Glutamatergic neuron (in vitro differentiated cells): ENCODE data around the gene LRFN2. TPM values are rescaled to one million over a fixed set of nuclear protein-coding genes. Genes with fewer than 3 reads are reported as not detected.

ENCODE experiments used
- DNase-seq: peaks from one replicate; pipeline ENCODE4 v3.0.0; 2022
- H3K27ac Mint-ChIP-seq: one replicate; pipeline ENCODE4 v1.8.0; 2020; ENCODE audit warnings: mild to moderate bottlenecking, mixed read lengths, inconsistent platforms; ENCODE audit not compliant: unreplicated experiment
- H3K27me3 Mint-ChIP-seq: one replicate; pipeline ENCODE4 v1.8.0; 2020; ENCODE audit warnings: mild to moderate bottlenecking, moderate library complexity, mixed read lengths, inconsistent platforms; ENCODE audit not compliant: unreplicated experiment
- H3K36me3 Mint-ChIP-seq: one replicate; pipeline ENCODE4 v1.8.0; 2020; ENCODE audit warnings: mild to moderate bottlenecking, mixed read lengths, inconsistent platforms; ENCODE audit not compliant: unreplicated experiment
- H3K4me1 Mint-ChIP-seq: one replicate; pipeline ENCODE4 v1.8.0; 2020; ENCODE audit warnings: mild to moderate bottlenecking, low read depth, mixed read lengths, inconsistent platforms; ENCODE audit not compliant: unreplicated experiment
- H3K4me3 Mint-ChIP-seq: one replicate; pipeline ENCODE4 v1.8.0; 2020; ENCODE audit warnings: mild to moderate bottlenecking, mixed read lengths, inconsistent platforms; ENCODE audit not compliant: unreplicated experiment
- H3K9me3 Mint-ChIP-seq: one replicate; pipeline ENCODE4 v1.8.0; 2020; ENCODE audit warnings: mild to moderate bottlenecking, moderate library complexity, mixed read lengths, inconsistent platforms; ENCODE audit not compliant: unreplicated experiment
- total RNA-seq: library from RNA; stranded (reverse); fragmentation: NEBNext Ultra II Directional; extraction: Animal tissue kit (Norgen Biotek cat#: 25700); gene quantifications from one replicate; pipeline ENCODE4 v1.2.1, GENCODE V29; 2021; ENCODE audit not compliant: unreplicated experiment
- TF ChIP-seq, protein P1 (sequence below): fragments of 200-600 bp; sonication (generic); IDR thresholded peaks from one replicate; pipeline ENCODE4 v1.5.0; 2021; ENCODE audit not compliant: partially characterized antibody, unreplicated experiment

Gene LRFN2
- total RNA-seq, 1 donor from 2014 or later, result 0.56 TPM

DNA sequence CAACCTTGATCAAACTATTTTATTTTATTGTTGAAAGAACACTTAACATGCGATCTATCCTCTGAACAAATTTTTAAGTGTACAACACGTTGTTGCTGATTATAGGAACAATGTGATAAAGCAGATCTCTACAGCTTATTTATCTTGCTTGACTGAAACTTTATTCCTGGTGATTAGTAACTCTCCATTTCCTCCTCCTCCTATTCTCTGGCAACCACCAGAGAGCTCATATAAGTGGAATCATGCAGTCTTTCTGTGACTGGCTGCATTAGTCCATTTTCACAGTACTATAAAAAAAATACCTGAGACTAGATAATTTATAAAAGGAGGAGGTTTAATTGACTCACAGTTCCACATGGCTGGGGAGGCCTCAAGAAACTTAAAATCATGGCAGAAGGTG, 218.1 kb downstream of the LRFN2 start:
- Mint-ChIP-seq H3K4me3 (no peak overlapping the region), H3K4me1 (no peaks in the 10 kb centered on the region), H3K27ac (no peak overlapping the region), H3K36me3 (no peaks in the 10 kb centered on the region), H3K27me3 (no peaks in the 10 kb centered on the region), H3K9me3 (no peaks in the 10 kb centered on the region)
- TF ChIP-seq, protein P1, sequence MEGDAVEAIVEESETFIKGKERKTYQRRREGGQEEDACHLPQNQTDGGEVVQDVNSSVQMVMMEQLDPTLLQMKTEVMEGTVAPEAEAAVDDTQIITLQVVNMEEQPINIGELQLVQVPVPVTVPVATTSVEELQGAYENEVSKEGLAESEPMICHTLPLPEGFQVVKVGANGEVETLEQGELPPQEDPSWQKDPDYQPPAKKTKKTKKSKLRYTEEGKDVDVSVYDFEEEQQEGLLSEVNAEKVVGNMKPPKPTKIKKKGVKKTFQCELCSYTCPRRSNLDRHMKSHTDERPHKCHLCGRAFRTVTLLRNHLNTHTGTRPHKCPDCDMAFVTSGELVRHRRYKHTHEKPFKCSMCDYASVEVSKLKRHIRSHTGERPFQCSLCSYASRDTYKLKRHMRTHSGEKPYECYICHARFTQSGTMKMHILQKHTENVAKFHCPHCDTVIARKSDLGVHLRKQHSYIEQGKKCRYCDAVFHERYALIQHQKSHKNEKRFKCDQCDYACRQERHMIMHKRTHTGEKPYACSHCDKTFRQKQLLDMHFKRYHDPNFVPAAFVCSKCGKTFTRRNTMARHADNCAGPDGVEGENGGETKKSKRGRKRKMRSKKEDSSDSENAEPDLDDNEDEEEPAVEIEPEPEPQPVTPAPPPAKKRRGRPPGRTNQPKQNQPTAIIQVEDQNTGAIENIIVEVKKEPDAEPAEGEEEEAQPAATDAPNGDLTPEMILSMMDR, result no peak
- DNase-seq, result no peak

DNA sequence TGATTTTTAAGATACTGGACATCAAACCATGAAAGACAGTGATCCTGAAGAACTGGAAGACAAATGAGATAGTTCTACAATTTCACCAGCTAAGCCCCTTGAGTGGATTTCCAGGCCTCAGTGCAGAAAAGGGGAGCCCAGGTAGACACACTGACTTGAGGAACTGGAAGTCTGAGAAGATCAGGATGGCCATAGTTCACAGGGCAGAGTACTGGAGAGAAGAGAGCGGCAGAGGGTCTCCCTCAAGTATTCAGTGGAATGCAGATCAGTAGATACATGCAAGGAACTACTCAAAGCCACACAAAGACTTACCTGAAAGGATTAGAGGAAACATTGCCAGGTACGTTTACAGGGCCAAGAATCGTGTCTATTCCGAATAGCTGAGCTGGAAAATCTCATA, 224.3 kb downstream of the LRFN2 start:
- Mint-ChIP-seq H3K27me3 (no peaks in the 10 kb centered on the region), H3K9me3 (no peaks in the 10 kb centered on the region), H3K4me3 (no peak overlapping the region), H3K27ac (no peak overlapping the region), H3K36me3 (no peaks in the 10 kb centered on the region), H3K4me1 (no peaks in the 10 kb centered on the region)
- TF ChIP-seq, protein P1, result no peak
- DNase-seq, result no peak

DNA sequence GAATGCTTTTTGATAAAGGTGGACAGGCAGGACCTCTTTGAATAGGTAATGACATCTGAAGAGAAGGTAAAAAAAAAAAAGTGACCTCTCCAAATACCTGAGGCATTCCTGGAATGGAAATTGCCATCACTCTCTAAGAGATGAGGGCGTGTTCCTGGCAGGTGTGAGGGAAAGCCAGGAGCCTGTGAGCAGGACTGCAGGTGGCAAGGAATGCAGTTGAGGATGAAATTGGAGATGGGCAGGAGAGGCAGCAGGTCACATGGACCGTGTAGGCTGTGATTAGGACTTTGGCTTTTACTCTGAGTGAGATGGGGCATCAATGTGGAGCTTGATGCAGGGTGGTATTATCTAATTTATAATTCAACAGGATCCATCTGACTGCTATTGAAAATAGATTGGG, 227.4 kb downstream of the LRFN2 start:
- no peak for DNase-seq
- Mint-ChIP-seq H3K4me3 (no peak overlapping the region), H3K27me3 (peaks cover 3% of the 10 kb centered on the region), H3K27ac (no peak overlapping the region), H3K4me1 (no peaks in the 10 kb centered on the region), H3K36me3 (no peaks in the 10 kb centered on the region), H3K9me3 (no peaks in the 10 kb centered on the region)
- TF ChIP-seq, protein P1, result no peak

DNA sequence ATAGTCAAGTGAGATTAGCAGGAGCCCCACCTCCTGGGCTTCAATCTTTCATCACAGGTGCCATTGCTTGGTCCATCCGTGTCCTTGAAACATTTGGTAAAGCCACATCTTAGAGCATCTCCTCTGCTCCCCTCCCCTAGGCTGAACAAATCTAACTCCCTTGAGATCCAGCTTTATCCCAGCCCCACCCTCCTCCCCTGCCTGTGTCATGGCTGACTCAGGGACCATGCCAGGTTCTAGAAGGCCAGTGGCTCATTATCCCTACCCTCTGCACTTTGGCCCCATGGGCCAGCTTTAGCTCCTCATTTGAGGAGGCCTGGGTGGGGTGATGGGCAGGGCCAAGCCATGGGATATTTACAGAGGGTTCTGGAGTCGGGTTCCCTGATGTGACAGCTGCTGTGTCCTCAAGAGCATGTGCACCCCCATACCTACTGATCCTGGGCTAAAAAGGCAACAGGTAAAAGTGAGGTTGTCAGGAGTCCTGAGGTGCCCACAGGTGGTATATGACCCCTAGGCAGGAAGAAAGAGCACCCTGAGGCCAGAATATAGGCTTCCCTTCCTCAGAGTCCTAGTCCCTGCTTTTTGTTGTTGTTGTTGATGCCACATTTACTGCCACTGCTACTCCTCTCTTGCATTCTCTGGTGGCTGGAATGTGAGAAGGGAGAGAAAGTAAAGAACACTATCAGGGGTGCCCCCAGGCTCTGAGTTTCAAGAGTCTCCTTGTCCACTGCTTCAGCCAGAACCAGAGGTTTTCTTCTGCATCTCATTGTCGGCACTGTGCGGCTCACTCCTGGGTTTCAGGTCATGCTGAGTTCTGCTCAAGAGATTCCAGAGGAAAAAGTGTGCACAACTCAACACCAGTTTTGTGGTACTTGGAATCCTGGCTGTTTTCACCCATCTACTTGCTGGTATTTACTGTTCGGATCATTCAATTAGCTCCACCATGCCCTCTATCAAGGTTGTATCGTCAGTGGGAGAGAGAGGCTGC, 228.4 kb downstream of the LRFN2 start:
- no peak for DNase-seq
- TF ChIP-seq, protein P1, result no peak
- Mint-ChIP-seq H3K27me3 (peaks cover 3% of the 10 kb centered on the region), H3K4me3 (no peak overlapping the region), H3K9me3 (no peaks in the 10 kb centered on the region), H3K27ac (no peak overlapping the region), H3K4me1 (no peaks in the 10 kb centered on the region), H3K36me3 (no peaks in the 10 kb centered on the region)
